ENCODE measurements around the gene BCL2L1.

- TF ChIP-seq CTCF (IDR thresholded peaks at IDR 0.05) (no peak), MEF2A (IDR thresholded peaks at IDR 0.05; ENCODE audit: borderline replicate concordance, low read depth) (no peak), FOXJ3 (CRISPR knock-in tag; IDR thresholded peaks at IDR 0.05) (no peak), SMC3 (IDR thresholded peaks at IDR 0.05; ENCODE audit: low read depth, low read length) (no peak), TAF1 (IDR thresholded peaks at IDR 0.05; ENCODE audit: borderline replicate concordance, low read depth, low read length) (no peak), POLR2AphosphoS5 (IDR thresholded peaks at IDR 0.05; ENCODE audit: low read depth, low read length) (no peak), NRF1 (IDR thresholded peaks at IDR 0.05; ENCODE audit: low read depth, low read length) (no peak)
Observed at GRCh38 chr20:31691646-31692275, 30.9 kb downstream of the BCL2L1 start.

Data from SK-N-SH (cell line).